Natural killer cell (primary cell): ENCODE data around the gene DCDC2B. TPM values are rescaled to one million over a fixed set of nuclear protein-coding genes. Genes with fewer than 3 reads are reported as not detected.
"Not testable (repeated sequence)": the region's sequence is repeated elsewhere in the genome, so short reads cannot be mapped to it uniquely, and the experiment has no call there.

Source experiments
- ATAC-seq, 3 donors: fragments of 150-1000 bp in 2 of 3; fragments of 200-7000 bp in 1 of 3; cut with Tn5 transposase; 1 replicate in 1 of 3; 2 replicates in 2 of 3; pipeline ENCODE4 v1.10.0; 2021; ENCODE audit warnings: mild to moderate bottlenecking in 2 of 3, moderate library complexity in 2 of 3
- DNase-seq, 2 donors: peaks; one replicate each; pipeline versions ENCODE4 v3.0.0 to v3.0.0-alpha.2; 2013 to 2021; ENCODE audit warnings: mixed read lengths in 1 of 2
- H3K27ac ChIP-seq: one replicate; pipeline ENCODE4 v1.5.1; 2013; ENCODE audit warnings: mild to moderate bottlenecking, low read length
- H3K27me3 ChIP-seq: one replicate; pipeline ENCODE4 v1.6.1; 2013; ENCODE audit warnings: low read length; ENCODE audit not compliant: control insufficient read depth, insufficient read depth
- H3K36me3 ChIP-seq: one replicate; pipeline ENCODE4 v1.6.1; 2013; ENCODE audit warnings: low read length; ENCODE audit not compliant: control insufficient read depth, insufficient read depth
- H3K4me1 ChIP-seq: one replicate; pipeline ENCODE4 v1.6.1; 2013; ENCODE audit warnings: low read length; ENCODE audit not compliant: control insufficient read depth, insufficient read depth
- H3K4me3 ChIP-seq: one replicate; pipeline ENCODE4 v1.5.1; 2013; ENCODE audit warnings: low read length
- H3K9me3 ChIP-seq: one replicate; pipeline ENCODE4 v1.6.1; 2013; ENCODE audit warnings: low read length; ENCODE audit not compliant: control insufficient read depth, insufficient read depth
- H3K27ac Mint-ChIP-seq, 2 donors: one replicate each; pipeline ENCODE4 v1.8.0; 2022; ENCODE audit warnings: mild to moderate bottlenecking in 2 of 2, mixed read lengths in 2 of 2, moderate library complexity in 1 of 2
- H3K27me3 Mint-ChIP-seq, 2 donors: one replicate each; pipeline ENCODE4 v1.8.0; 2022; ENCODE audit warnings: low read depth in 2 of 2, mixed read lengths in 2 of 2
- H3K36me3 Mint-ChIP-seq: one replicate; pipeline ENCODE4 v1.8.0; 2022; ENCODE audit warnings: mixed read lengths
- H3K4me1 Mint-ChIP-seq, 2 donors: one replicate each; pipeline ENCODE4 v1.8.0; 2022; ENCODE audit warnings: mixed read lengths in 2 of 2
- H3K4me3 Mint-ChIP-seq: one replicate; pipeline ENCODE4 v1.8.0; 2022; ENCODE audit warnings: mild to moderate bottlenecking, moderate library complexity, mixed read lengths
- H3K9me3 Mint-ChIP-seq, 2 donors: one replicate each; pipeline ENCODE4 v1.8.0; 2022; ENCODE audit warnings: mixed read lengths in 2 of 2
- WGBS: methylation state at CpG from one replicate; pipeline ENCODE4 v1.1.7; 2013; ENCODE audit warnings: missing lambda C conversion rate; ENCODE audit not compliant: insufficient coverage; 5-methylcytosine and 5-hydroxymethylcytosine counted together
- intact Hi-C: fragments of 100-400 bp; cut with micrococcal nuclease; formaldehyde crosslinking; loops from one replicate; pipeline ENCODE4 v1.14.2; 2022
- total RNA-seq, 4 donors: library from RNA; stranded (reverse); fragments of 120-200 nt in 1 of 4; gene quantifications; one replicate each; pipeline versions ENCODE4 v1.2.3 to v1.2.4, GENCODE V29; 2013 to 2022
- TF ChIP-seq, protein P1 (sequence below): fragments of 200-600 bp; IDR thresholded peaks from one replicate; pipeline ENCODE4 v1.8.0; 2022; ENCODE audit warnings: antibody characterized with exemption

The DCDC2B gene
- total RNA-seq, 3 donors from 2014 or later (not counting 1 experiment from before 2014, with no cell fraction given) = not detected

DNA sequence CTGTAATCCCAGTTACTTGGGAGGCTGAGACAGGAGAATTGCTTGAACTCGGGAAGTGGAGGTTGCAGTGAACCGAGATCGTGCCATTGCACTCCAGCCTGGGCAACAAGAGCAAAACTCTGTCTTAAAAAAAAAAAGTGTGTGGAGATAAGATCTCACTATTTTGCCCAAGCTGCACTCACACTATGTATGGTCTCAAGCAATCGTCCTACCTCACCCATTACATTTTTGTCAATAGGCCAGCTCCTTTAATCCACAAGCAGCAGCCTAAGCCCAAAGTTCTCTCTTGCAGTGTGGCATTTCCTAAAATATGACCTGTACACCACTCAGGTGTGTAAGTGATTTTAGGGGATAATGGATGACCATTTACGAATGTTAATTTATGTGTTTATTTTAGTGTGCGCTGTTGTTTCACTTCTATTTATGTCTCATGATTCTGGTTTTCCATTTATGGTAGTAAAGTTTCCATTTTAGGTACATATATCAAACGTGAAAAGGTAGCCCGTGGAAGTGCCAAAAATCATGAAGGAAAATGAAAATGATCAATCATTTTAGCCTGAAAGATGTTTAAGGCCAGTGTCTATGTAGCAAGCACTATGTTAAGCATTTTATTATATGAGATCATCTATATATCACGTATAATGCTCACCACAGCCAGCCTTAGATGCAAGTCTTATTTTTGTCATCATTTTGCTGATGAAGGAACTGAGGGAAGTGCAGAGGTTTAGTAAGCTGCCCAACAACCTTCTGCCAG, 47.8 kb downstream of the DCDC2B start:
- Mint-ChIP-seq H3K27ac (peak overlapping the region; percentile 93 to 96), H3K9me3 (no peaks in the 10 kb centered on the region), H3K36me3 (no peaks in the 10 kb centered on the region), H3K4me1 (peaks cover 39 to 57% of the 10 kb centered on the region in 2 donors), H3K4me3 (peak overlapping the region; percentile 87), H3K27me3 (no peaks in the 10 kb centered on the region)
- intact Hi-C loops = no loop called here
- TF ChIP-seq, protein P1, sequence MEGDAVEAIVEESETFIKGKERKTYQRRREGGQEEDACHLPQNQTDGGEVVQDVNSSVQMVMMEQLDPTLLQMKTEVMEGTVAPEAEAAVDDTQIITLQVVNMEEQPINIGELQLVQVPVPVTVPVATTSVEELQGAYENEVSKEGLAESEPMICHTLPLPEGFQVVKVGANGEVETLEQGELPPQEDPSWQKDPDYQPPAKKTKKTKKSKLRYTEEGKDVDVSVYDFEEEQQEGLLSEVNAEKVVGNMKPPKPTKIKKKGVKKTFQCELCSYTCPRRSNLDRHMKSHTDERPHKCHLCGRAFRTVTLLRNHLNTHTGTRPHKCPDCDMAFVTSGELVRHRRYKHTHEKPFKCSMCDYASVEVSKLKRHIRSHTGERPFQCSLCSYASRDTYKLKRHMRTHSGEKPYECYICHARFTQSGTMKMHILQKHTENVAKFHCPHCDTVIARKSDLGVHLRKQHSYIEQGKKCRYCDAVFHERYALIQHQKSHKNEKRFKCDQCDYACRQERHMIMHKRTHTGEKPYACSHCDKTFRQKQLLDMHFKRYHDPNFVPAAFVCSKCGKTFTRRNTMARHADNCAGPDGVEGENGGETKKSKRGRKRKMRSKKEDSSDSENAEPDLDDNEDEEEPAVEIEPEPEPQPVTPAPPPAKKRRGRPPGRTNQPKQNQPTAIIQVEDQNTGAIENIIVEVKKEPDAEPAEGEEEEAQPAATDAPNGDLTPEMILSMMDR = no peak
- 25% methylated on average over 8 of the region's 9 CpGs for WGBS
- peak overlapping the region; percentile 8 for H3K4me3 ChIP-seq
- H3K9me3 ChIP-seq = no peaks in the 10 kb centered on the region
- peak in 1 of 2 donors; percentile 56 for DNase-seq
- peak overlapping the region; percentile 86 for H3K27ac ChIP-seq
- peaks cover 92% of the 10 kb centered on the region for H3K4me1 ChIP-seq
- ATAC-seq = peak; percentile 7 to 12 (median 8)
- no peaks in the 10 kb centered on the region for H3K27me3 ChIP-seq
- peaks cover 5% of the 10 kb centered on the region for H3K36me3 ChIP-seq

DNA sequence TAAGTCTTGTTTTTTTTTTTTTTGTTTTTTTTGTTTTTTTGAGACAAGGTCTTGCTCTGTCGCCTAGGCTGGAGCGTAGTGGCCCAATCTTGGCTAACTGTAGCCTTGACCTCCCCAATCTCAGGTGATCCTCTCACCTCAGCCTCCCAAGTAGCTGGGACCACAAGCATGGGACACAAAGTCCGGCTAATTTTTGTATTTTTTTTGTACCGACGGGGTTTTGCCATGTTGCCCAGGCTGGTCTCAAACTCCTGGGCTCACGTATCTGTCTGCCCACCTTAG, 48.3 kb downstream of the DCDC2B start:
- H3K4me3 Mint-ChIP-seq = peak overlapping the region; percentile 87
- peaks cover 34 to 52% of the 10 kb centered on the region in 2 donors for H3K4me1 Mint-ChIP-seq
- H3K9me3 Mint-ChIP-seq = no peaks in the 10 kb centered on the region
- H3K9me3 ChIP-seq = no peaks in the 10 kb centered on the region
- no peak for ATAC-seq
- peak overlapping the region; percentile 86 for H3K27ac ChIP-seq
- 80% methylated on average over 6 of the region's 6 CpGs for WGBS
- H3K27ac Mint-ChIP-seq = peak overlapping the region; percentile 93 to 96
- peaks cover 92% of the 10 kb centered on the region for H3K4me1 ChIP-seq
- no peak overlapping the region for H3K4me3 ChIP-seq
- no peaks in the 10 kb centered on the region for H3K27me3 ChIP-seq
- H3K36me3 ChIP-seq = peaks cover 5% of the 10 kb centered on the region
- no peak for DNase-seq
- TF ChIP-seq, protein P1 = no peak
- intact Hi-C loops = no loop called here
- no peaks in the 10 kb centered on the region for H3K36me3 Mint-ChIP-seq
- H3K27me3 Mint-ChIP-seq = no peaks in the 10 kb centered on the region

DNA sequence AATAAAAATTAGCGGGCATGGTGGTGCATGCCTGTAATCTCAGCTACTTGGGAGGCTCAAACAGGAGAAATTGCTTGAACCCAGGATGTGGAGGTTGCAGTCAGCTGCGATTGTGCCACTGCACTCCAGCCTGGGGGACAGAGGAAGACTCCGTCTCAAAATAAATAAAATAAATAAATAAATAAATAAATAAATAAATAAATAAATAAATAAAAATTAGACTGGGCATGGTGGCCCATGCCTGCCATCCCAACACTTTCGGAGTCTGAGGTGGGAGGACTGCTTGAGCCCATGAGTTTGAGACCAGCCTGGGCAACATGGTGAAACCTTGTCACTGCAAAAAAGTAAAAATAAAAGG, 54.3 kb downstream of the DCDC2B start:
- peaks cover 73% of the 10 kb centered on the region for H3K4me1 ChIP-seq

DNA sequence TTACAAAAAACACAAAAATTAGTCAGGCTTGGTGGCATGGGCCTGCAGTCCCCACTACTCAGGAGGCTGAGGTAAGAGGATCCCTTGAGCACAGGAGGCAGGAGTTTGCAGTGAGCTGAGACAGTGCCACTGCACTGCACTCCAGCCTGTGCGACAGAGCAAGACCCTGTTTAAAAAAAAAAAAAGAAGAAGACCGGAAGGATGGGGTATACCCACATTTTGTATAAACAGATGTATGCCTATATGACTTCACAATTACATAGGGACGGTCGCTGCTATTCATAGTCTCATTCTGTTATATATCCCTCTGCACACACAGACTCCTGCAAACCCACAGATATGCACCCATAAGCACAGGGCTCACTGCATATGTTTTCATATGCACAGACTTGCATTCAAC, 54.9 kb downstream of the DCDC2B start:
- H3K27me3 ChIP-seq = no peaks in the 10 kb centered on the region
- peaks cover 11% of the 10 kb centered on the region for H3K36me3 ChIP-seq
- H3K4me1 ChIP-seq = peaks cover 68% of the 10 kb centered on the region
- no peak overlapping the region for H3K4me3 ChIP-seq
- Mint-ChIP-seq H3K27ac (peak overlapping the region; percentile 53 to 70), H3K9me3 (no peaks in the 10 kb centered on the region), H3K36me3 (no peaks in the 10 kb centered on the region), H3K4me3 (peak overlapping the region; percentile 31), H3K4me1 (peaks cover 31 to 39% of the 10 kb centered on the region in 2 donors), H3K27me3 (no peaks in the 10 kb centered on the region)
- H3K27ac ChIP-seq = peak overlapping the region; percentile 43
- intact Hi-C loops = loop anchor here (2.0 kb wide), 1 partner anchor 13 kb away; the partner anchor contains the start of gene LCK
- TF ChIP-seq, protein P1 = no peak
- no peaks in the 10 kb centered on the region for H3K9me3 ChIP-seq
- ATAC-seq (peak; percentile 31 to 52 (median 46)), DNase-seq (peak in 1 of 2 donors; percentile 61)
- WGBS = 46% methylated on average over 4 of the region's 4 CpGs

More for the DNA sequence above, 54.3 kb downstream of the DCDC2B start:
- Mint-ChIP-seq H3K4me1 (peaks cover 31 to 38% of the 10 kb centered on the region in 2 donors), H3K27ac (peak overlapping the region; percentile 53 to 70)
- H3K9me3 ChIP-seq, H3K27me3 Mint-ChIP-seq, H3K36me3 Mint-ChIP-seq, H3K27ac ChIP-seq, DNase-seq, ATAC-seq, H3K9me3 Mint-ChIP-seq, H3K4me3 ChIP-seq, H3K4me3 Mint-ChIP-seq, H3K27me3 ChIP-seq, intact Hi-C loops: not testable (repeated sequence)
- H3K36me3 ChIP-seq = peaks cover 11% of the 10 kb centered on the region
- WGBS = 97% methylated on average over 2 of the region's 4 CpGs

Other genes with a start within 250 kb of the DCDC2B start
- 100 to 1,000 TPM; 107 to 112 (median 109) TPM for gene KHDRBS1, start 195.2 kb upstream of the DCDC2B start, total RNA-seq
- 10 to 100 TPM; 13.3 to 17.1 (median 15.8) TPM for gene TMEM39B, start 136.2 kb upstream of the DCDC2B start, total RNA-seq
- 10 to 100 TPM; 48.6 to 59.0 (median 52.8) TPM for gene KPNA6, start 101.0 kb upstream of the DCDC2B start, total RNA-seq
- gene TXLNA, start 29.4 kb upstream of the DCDC2B start, total RNA-seq = 10 to 100 TPM; 26.0 to 36.0 (median 33.3) TPM
- gene CCDC28B, start 8.5 kb upstream of the DCDC2B start, total RNA-seq = 10 to 100 TPM; 19.3 to 30.6 (median 19.8) TPM
- 1 to 10 TPM; 1.8 to 3.5 (median 3.3) TPM for gene IQCC, start 3.4 kb upstream of the DCDC2B start, total RNA-seq
- gene TMEM234, start 13.3 kb downstream of the DCDC2B start, total RNA-seq = 10 to 100 TPM; 22.2 to 27.1 (median 24.7) TPM
- gene EIF3I, start 13.3 kb downstream of the DCDC2B start, total RNA-seq = 100 to 1,000 TPM; 107 to 126 (median 110) TPM
- gene FAM167B, start 38.1 kb downstream of the DCDC2B start, total RNA-seq = 1 to 10 TPM in 1 of 3 donors, under 1 TPM in 2; 0.54 to 1.3 (median 0.80) TPM
- 100 to 1,000 TPM; 180 to 227 (median 215) TPM for gene LCK, start 42.2 kb downstream of the DCDC2B start, total RNA-seq
- 100 to 1,000 TPM; 110 to 133 (median 125) TPM for gene HDAC1, start 83.0 kb downstream of the DCDC2B start, total RNA-seq
- gene MARCKSL1, start 127.1 kb downstream of the DCDC2B start, total RNA-seq = 10 to 100 TPM; 21.7 to 26.1 (median 21.8) TPM
- gene FAM229A, start 153.4 kb downstream of the DCDC2B start, total RNA-seq = 10 to 100 TPM; 18.3 to 23.5 (median 21.0) TPM
- 1 to 10 TPM; 1.2 to 3.7 (median 1.4) TPM for gene TSSK3, start 153.4 kb downstream of the DCDC2B start, total RNA-seq
- gene BSDC1, start 185.4 kb downstream of the DCDC2B start, total RNA-seq = 100 to 1,000 TPM; 150 to 203 (median 174) TPM